HG03575 (cell line): Measurements from ENCODE around the gene ABCA7.

Experiments used
- ATAC-seq: cut with Tn5 transposase; IDR thresholded peaks from one replicate; pipeline ENCODE4 v1.9.1; 2021; ENCODE audit not compliant: unreplicated experiment, insufficient number of reproducible peaks, low FRiP score; ENCODE audit errors: extremely low read depth

ABCA7 gene

GRCh38 chr19:1039646-1040475 is at the start of gene ABCA7:
TSS of gene ABCA7 (plus strand) at chr19:1040107. CDS start at chr19:1041362, 1,255 bp downstream.
- no peak for ATAC-seq

GRCh38 chr19:990119-990571 is 49.8 kb upstream of the ABCA7 start:
- ATAC-seq, result no peak

- ATAC-seq, result no peak
Observed at GRCh38 chr19:990746-991145, 49.2 kb upstream of the ABCA7 start.

- ATAC-seq, result no peak
Observed at GRCh38 chr19:991174-991931, 48.6 kb upstream of the ABCA7 start.

- ATAC-seq, result no peak
Observed at GRCh38 chr19:991932-992669, 47.8 kb upstream of the ABCA7 start.

- no peak for ATAC-seq
Observed at GRCh38 chr19:992670-993055, 47.2 kb upstream of the ABCA7 start.

- ATAC-seq, result no peak
Observed at GRCh38 chr19:993361-993830, 46.5 kb upstream of the ABCA7 start.

- ATAC-seq, result no peak
Observed at GRCh38 chr19:993831-994393, 46.0 kb upstream of the ABCA7 start.

GRCh38 chr19:994516-994915 is 45.4 kb upstream of the ABCA7 start:
- ATAC-seq, result no peak

GRCh38 chr19:995051-995827 is 44.7 kb upstream of the ABCA7 start:
- ATAC-seq, result no peak

- no peak for ATAC-seq
Observed at GRCh38 chr19:996051-996838, 43.7 kb upstream of the ABCA7 start.

GRCh38 chr19:998064-998463 is 41.8 kb upstream of the ABCA7 start:
- ATAC-seq, result no peak

GRCh38 chr19:999379-999719 is 40.6 kb upstream of the ABCA7 start:
- ATAC-seq, result no peak

GRCh38 chr19:1000095-1000494 is 39.8 kb upstream of the ABCA7 start, which contains the start of gene GRIN3B:
TSS of gene GRIN3B (plus strand) at chr19:1000419. CDS start at chr19:1000438, 19 bp downstream.
- ATAC-seq, result no peak

GRCh38 chr19:1000591-1001537 is 39.0 kb upstream of the ABCA7 start:
- ATAC-seq, result no peak

- no peak for ATAC-seq
Observed at GRCh38 chr19:1001538-1002166, 38.3 kb upstream of the ABCA7 start.
